Right lobe of liver (tissue), 4 donors: ENCODE data around the gene BMP7.

Experiments
- POLR2A ChIP-seq: fragments of 450-650 bp; IDR thresholded peaks from one replicate; pipeline ENCODE4 v1.6.1; 2017; ENCODE audit warnings: antibody characterized with exemption, mild to moderate bottlenecking
- TF ChIP-seq, protein P1 (sequence below), 4 donors: fragments of 200-600 bp in 3 of 4; fragments of 450-650 bp in 1 of 4; IDR thresholded peaks; one replicate each; pipeline versions ENCODE4 v1.5.1 to v1.8.0; 2016 to 2022; ENCODE audit warnings: antibody characterized with exemption in 4 of 4, mild to moderate bottlenecking in 2 of 4
- donor health status: DM: no; HTN: no; CAD: no.
- donor health status: DM: no; HTN: no; CAD: no.
- donor health status: DM: no; HTN: yes; CAD: no.

DNA sequence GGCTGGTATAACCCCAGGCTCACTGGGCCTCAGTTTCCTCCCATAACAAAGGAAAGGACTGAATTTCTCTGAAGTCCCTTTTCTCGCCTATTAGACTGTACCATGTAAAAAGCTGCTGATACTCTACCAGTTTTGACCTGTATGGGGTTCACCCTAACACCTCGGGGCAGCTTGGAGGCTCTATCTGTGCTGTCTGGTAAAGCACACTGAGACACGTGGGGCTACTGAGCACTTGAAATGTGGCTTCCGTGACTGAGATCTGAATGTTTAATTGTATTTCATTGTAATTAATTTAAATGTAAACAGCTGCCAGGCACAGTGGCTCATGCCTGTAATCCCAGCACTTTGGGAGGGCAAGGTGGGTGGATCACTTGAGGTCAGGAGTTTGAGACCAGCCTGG is 24.0 kb downstream of the BMP7 start:
- TF ChIP-seq POLR2A, result no peak
- TF ChIP-seq, protein P1, sequence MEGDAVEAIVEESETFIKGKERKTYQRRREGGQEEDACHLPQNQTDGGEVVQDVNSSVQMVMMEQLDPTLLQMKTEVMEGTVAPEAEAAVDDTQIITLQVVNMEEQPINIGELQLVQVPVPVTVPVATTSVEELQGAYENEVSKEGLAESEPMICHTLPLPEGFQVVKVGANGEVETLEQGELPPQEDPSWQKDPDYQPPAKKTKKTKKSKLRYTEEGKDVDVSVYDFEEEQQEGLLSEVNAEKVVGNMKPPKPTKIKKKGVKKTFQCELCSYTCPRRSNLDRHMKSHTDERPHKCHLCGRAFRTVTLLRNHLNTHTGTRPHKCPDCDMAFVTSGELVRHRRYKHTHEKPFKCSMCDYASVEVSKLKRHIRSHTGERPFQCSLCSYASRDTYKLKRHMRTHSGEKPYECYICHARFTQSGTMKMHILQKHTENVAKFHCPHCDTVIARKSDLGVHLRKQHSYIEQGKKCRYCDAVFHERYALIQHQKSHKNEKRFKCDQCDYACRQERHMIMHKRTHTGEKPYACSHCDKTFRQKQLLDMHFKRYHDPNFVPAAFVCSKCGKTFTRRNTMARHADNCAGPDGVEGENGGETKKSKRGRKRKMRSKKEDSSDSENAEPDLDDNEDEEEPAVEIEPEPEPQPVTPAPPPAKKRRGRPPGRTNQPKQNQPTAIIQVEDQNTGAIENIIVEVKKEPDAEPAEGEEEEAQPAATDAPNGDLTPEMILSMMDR (IDR thresholded peaks at IDR 0.05), result no peak
